ENCODE measurements around the gene USP54. TPM values are rescaled to one million over a fixed set of nuclear protein-coding genes. Genes with fewer than 3 reads are reported as not detected.
A peak's percentile ranks its signal among the peaks of the same experiment; 100 is the strongest.

Gene USP54
- total RNA-seq, 4 donors from 2014 or later: 159 to 315 (median 201) TPM

DNA sequence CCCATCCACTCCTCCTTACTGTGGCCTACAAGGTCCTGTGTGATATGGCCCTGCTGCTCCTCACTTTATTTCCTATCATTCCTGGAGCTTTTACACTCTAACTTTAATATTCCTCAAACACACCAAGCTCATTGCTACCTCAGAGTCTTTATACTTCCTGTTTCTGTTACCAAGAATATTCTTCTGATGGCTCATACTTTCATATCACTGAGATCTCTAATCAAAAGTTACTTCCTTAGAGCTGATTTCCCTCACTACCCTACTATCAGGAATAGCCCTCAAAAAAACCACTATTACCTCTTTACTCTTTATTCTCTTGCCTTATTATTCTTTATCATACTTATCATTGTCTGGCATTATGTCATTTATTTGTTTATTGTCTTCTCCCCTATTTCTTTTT lies 89.5 kb downstream of the USP54 start:
- H3K36me3 ChIP-seq: peaks cover 53 to 62% of the 10 kb centered on the region in 2 donors

DNA sequence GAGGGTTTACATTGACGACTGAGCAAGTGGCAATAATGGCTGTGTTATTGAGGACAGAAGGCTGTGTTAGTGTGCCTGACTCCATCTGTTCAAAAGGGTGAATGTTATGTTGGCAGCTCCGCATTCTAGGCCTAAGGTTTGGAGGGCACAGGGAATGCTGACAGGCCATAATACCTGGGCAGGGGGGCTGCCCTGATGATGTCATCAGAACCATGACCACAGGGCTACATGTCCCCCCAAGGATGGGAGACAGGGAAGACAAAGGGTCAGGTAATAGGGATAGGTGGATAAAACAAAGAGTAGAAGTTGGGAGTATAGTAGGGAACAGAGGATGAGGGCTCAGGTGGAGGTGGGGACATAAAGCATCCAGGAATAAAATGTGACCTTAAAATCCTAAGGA lies 93.5 kb downstream of the USP54 start:
- peaks cover 27 to 33% of the 10 kb centered on the region in 2 donors for H3K36me3 ChIP-seq
- intact Hi-C loops (cut with DNase I): no loop called here

More for the DNA sequence above, 89.5 kb downstream of the USP54 start:
- H3K4me3 ChIP-seq (replicated peaks in 1 of 3): no peak overlapping the region
- no peak for DNase-seq
- H3K27ac ChIP-seq: no peak overlapping the region
- intact Hi-C loops (cut with DNase I): no loop called here
- no peaks in the 10 kb centered on the region for H3K9me3 ChIP-seq
- H3K27me3 ChIP-seq: no peaks in the 10 kb centered on the region
- peaks cover 0 to 4% of the 10 kb centered on the region in 2 donors for H3K4me1 ChIP-seq
- TF ChIP-seq, protein P1, sequence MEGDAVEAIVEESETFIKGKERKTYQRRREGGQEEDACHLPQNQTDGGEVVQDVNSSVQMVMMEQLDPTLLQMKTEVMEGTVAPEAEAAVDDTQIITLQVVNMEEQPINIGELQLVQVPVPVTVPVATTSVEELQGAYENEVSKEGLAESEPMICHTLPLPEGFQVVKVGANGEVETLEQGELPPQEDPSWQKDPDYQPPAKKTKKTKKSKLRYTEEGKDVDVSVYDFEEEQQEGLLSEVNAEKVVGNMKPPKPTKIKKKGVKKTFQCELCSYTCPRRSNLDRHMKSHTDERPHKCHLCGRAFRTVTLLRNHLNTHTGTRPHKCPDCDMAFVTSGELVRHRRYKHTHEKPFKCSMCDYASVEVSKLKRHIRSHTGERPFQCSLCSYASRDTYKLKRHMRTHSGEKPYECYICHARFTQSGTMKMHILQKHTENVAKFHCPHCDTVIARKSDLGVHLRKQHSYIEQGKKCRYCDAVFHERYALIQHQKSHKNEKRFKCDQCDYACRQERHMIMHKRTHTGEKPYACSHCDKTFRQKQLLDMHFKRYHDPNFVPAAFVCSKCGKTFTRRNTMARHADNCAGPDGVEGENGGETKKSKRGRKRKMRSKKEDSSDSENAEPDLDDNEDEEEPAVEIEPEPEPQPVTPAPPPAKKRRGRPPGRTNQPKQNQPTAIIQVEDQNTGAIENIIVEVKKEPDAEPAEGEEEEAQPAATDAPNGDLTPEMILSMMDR (IDR thresholded peaks at IDR 0.05): no peak
- TF ChIP-seq POLR2A (IDR thresholded peaks at IDR 0.05): no peak

DNA sequence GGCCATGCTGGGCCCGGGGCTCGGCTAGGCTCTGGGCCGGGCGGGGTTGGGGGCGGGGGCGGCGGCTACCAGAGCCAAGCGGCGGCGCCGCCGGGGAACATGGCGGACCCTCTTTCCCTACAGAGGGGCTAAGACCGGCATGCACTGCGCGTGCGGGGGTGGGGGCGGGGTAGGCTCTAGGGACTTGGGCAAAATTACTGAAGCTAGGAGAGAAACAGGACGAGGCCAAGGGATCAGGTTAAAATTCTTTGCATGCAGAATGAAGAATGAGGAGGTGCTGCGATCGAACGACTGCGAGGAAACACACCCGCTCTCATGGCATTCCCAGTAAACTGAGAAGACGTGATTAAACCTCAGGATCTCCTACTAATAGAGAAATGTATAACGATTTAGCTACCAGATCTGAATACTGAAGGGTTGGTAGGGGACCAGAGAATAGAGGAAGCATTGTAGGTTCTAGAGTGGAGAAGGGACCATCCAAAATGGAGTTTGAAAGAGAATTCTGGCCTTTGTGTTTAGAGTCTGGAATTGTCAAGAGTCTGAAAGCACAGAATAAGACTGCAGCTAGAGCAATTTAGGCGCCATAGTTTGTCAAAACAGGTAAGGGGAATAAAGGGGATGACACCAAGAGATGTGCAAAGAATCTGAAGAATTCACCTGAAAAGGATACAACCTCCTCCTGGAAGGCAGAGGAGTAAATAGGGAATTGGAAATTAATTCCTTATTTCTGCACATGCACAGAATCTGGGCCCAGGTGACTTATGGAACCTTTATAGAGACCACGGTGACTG lies 95.1 kb downstream of the USP54 start, which contains the start of gene PPP3CB:
Gene PPP3CB (minus strand): TSS at position 141 of the 791 bp plus-strand sequence. CDS start 135 bp downstream, at position 6.
- Histone ChIP-seq H3K27me3 (no peaks in the 10 kb centered on the region), H3K4me1 (peaks cover 17 to 21% of the 10 kb centered on the region in 2 donors), H3K27ac (peak within 1 kb of the TSS; percentile 81 to 97 (median 95)), H3K36me3 (peaks cover 27% of the 10 kb centered on the region in 2 donors), H3K4me3 (replicated peaks in 1 of 3) (peak within 1 kb of the TSS; percentile 43 to 80 (median 75)), H3K9me3 (no peaks in the 10 kb centered on the region)
- TF ChIP-seq, protein P1 (IDR thresholded peaks at IDR 0.05): no peak
- TF ChIP-seq POLR2A (IDR thresholded peaks at IDR 0.05): no peak
- DNase-seq: peak; percentile 94 to 95
- WGBS, 2 donors: 11 to 12% methylated on average over 13 to 15 of the region's 28 CpGs
- intact Hi-C loops (cut with DNase I): no loop called here

More for the DNA sequence above, 93.5 kb downstream of the USP54 start:
- Histone ChIP-seq H3K27ac (no peak overlapping the region), H3K27me3 (no peaks in the 10 kb centered on the region), H3K4me1 (peaks cover 17 to 21% of the 10 kb centered on the region in 2 donors), H3K4me3 (replicated peaks in 1 of 3) (no peak overlapping the region), H3K9me3 (no peaks in the 10 kb centered on the region)
- DNase-seq: no peak
- TF ChIP-seq, protein P1 (IDR thresholded peaks at IDR 0.05): no peak
- TF ChIP-seq POLR2A (IDR thresholded peaks at IDR 0.05): no peak
- WGBS, 2 donors: 89 to 93% methylated on average over 2 of the region's 2 CpGs

DNA sequence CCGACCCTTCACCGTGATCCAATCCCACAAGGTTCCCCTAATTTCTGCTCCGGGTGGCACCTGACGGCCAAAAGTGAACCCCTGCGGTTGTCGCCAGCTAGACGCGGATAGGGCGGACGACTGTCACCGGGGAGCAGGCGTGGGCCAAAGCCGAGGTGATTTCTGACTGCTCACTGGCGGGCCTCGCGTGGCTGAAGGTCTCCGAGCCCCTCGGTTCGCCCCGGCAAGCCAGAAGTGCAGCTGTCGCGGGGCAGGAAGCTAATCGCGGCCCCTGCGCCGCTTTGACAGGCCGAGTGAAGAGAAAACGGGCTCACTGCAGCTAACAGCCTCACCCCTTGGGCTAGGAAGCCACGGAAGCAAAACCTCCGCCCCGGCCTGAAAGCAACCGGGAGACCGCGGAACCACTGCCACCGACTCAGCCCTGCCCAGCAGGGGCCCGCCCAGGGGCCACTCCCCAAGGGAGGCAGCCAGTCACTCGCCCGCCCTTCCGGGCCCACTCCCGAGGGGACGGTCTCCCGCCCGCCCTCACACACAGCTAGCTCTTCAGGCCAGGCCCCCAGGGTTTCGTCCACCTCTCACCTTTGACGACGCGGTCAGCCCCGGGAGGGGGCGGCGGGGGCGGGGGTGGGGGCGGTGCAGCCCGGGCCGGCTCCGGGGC lies 95.8 kb downstream of the USP54 start:
- intact Hi-C loops (cut with DNase I): no loop called here

More for the DNA sequence above, 95.8 kb downstream of the USP54 start:
- Histone ChIP-seq H3K27ac (peak overlapping the region; percentile 81 to 97 (median 95)), H3K9me3 (no peaks in the 10 kb centered on the region), H3K4me1 (peaks cover 17 to 21% of the 10 kb centered on the region in 2 donors), H3K4me3 (replicated peaks in 1 of 3) (peak overlapping the region; percentile 43 to 80 (median 75)), H3K36me3 (peaks cover 21 to 27% of the 10 kb centered on the region in 2 donors), H3K27me3 (no peaks in the 10 kb centered on the region)
- peak; percentile 91 to 92 for DNase-seq
- 0 to 1% methylated on average over 19 to 20 of the region's 55 CpGs for WGBS, 2 donors
- TF ChIP-seq, protein P1 (IDR thresholded peaks at IDR 0.05): no peak
- TF ChIP-seq POLR2A (IDR thresholded peaks at IDR 0.05): peak in 1 of 2 donors; percentile 75

Measured in thyroid gland (tissue), 4 donors.